ENCODE measurements around the gene CTSZ.

- TF ChIP-seq CTCF (conservative IDR thresholded peaks at IDR 0.05; ENCODE audit: low read length) (no peak), EZH2phosphoT487 (IDR thresholded peaks at IDR 0.05; ENCODE audit: borderline replicate concordance) (no peak)
Observed at GRCh38 chr20:59008715-59009336, 1.8 kb upstream of the CTSZ start.
